ENCODE data around the gene PREB.

- TF ChIP-seq CTCF (IDR thresholded peaks at IDR 0.05; ENCODE audit: poor library complexity) (no peak), EZH2 (IDR thresholded peaks at IDR 0.05; ENCODE audit: borderline replicate concordance) (no peak)
These were observed 45.8 kb downstream of the PREB start for GRCh38 chr2:27088634-27089033.

Measured in hepatocyte (in vitro differentiated cells).